ENCODE measurements around the gene INHBE. TPM values are rescaled to one million over a fixed set of nuclear protein-coding genes. Genes with fewer than 3 reads are reported as not detected.
A peak's percentile ranks its signal among the peaks of the same experiment; 100 is the strongest.
"Not testable (repeated sequence)": the region's sequence is repeated elsewhere in the genome, so short reads cannot be mapped to it uniquely, and the experiment has no call there.

INHBE gene
- total RNA-seq, 2 donors from 2014 or later, result not detected

GRCh38 chr12:57483466-57483865 lies 28.4 kb downstream of the INHBE start:
- no peak for ATAC-seq (replicated peaks)
- Mint-ChIP-seq H3K27me3 (no peaks in the 10 kb centered on the region), H3K9me3 (no peaks in the 10 kb centered on the region), H3K27ac (peak overlapping the region; percentile 39), H3K4me1 (peaks cover 34% of the 10 kb centered on the region), H3K4me3 (no peak overlapping the region), H3K36me3 (ENCODE audit: low read depth) (peaks cover 21% of the 10 kb centered on the region)

GRCh38 chr12:57485695-57486094 lies 30.6 kb downstream of the INHBE start:
- Mint-ChIP-seq H3K9me3 (no peaks in the 10 kb centered on the region), H3K4me1 (peaks cover 31% of the 10 kb centered on the region), H3K36me3 (ENCODE audit: low read depth) (peaks cover 32% of the 10 kb centered on the region), H3K27me3 (no peaks in the 10 kb centered on the region), H3K27ac (no peak overlapping the region), H3K4me3 (no peak overlapping the region)
- ATAC-seq (replicated peaks), result no peak

- Mint-ChIP-seq H3K27me3 (no peaks in the 10 kb centered on the region), H3K4me3 (peak overlapping the region; percentile 87), H3K9me3 (no peaks in the 10 kb centered on the region), H3K36me3 (ENCODE audit: low read depth) (peaks cover 46% of the 10 kb centered on the region), H3K4me1 (peaks cover 26% of the 10 kb centered on the region), H3K27ac (peak overlapping the region; percentile 88)
- no peak for ATAC-seq (replicated peaks)
Measured at GRCh38 chr12:57487055-57487596, 32.0 kb downstream of the INHBE start.

- peak; percentile 99 for ATAC-seq (replicated peaks)
- H3K36me3 Mint-ChIP-seq (ENCODE audit: low read depth), result peaks cover 53% of the 10 kb centered on the region
- H3K4me3 Mint-ChIP-seq, result peak within 1 kb of the TSS; percentile 87
- H3K4me1 Mint-ChIP-seq, result peaks cover 26% of the 10 kb centered on the region
- H3K27me3 Mint-ChIP-seq, result no peaks in the 10 kb centered on the region
- H3K27ac Mint-ChIP-seq, result peak within 1 kb of the TSS; percentile 88
- no peaks in the 10 kb centered on the region for H3K9me3 Mint-ChIP-seq
Measured at GRCh38 chr12:57487597-57488401, 32.7 kb downstream of the INHBE start, which contains the start of gene MARS1. Gene MARS1 (plus strand): TSS chr12:57488068. CDS start chr12:57488091, 23 bp downstream.

GRCh38 chr12:57488402-57489156 lies 33.5 kb downstream of the INHBE start:
- no peak for ATAC-seq (replicated peaks)
- peaks cover 57% of the 10 kb centered on the region for H3K36me3 Mint-ChIP-seq (ENCODE audit: low read depth)
- H3K4me3 Mint-ChIP-seq, result peak overlapping the region; percentile 87
- peaks cover 20% of the 10 kb centered on the region for H3K4me1 Mint-ChIP-seq
- H3K27ac Mint-ChIP-seq, result peak overlapping the region; percentile 88
- H3K9me3 Mint-ChIP-seq, result no peaks in the 10 kb centered on the region
- no peaks in the 10 kb centered on the region for H3K27me3 Mint-ChIP-seq

GRCh38 chr12:57489157-57489641 lies 34.1 kb downstream of the INHBE start:
- Mint-ChIP-seq H3K4me3 (peak overlapping the region; percentile 87), H3K4me1 (peaks cover 20% of the 10 kb centered on the region), H3K27ac (peak overlapping the region; percentile 88), H3K27me3 (no peaks in the 10 kb centered on the region), H3K36me3 (ENCODE audit: low read depth) (peaks cover 62% of the 10 kb centered on the region), H3K9me3 (no peaks in the 10 kb centered on the region)
- no peak for ATAC-seq (replicated peaks)

GRCh38 chr12:57490126-57490525 lies 35.0 kb downstream of the INHBE start:
- no peak for ATAC-seq (replicated peaks)
- Mint-ChIP-seq H3K36me3 (ENCODE audit: low read depth) (peaks cover 71% of the 10 kb centered on the region), H3K27me3 (no peaks in the 10 kb centered on the region), H3K27ac (no peak overlapping the region), H3K4me3 (no peak overlapping the region), H3K9me3 (no peaks in the 10 kb centered on the region), H3K4me1 (peaks cover 20% of the 10 kb centered on the region)

- Mint-ChIP-seq H3K4me3 (no peak overlapping the region), H3K9me3 (no peaks in the 10 kb centered on the region), H3K27ac (no peak overlapping the region), H3K4me1 (peaks cover 20% of the 10 kb centered on the region), H3K27me3 (no peaks in the 10 kb centered on the region), H3K36me3 (ENCODE audit: low read depth) (peaks cover 86% of the 10 kb centered on the region)
- ATAC-seq (replicated peaks), result no peak
Measured at GRCh38 chr12:57491393-57492280, 36.5 kb downstream of the INHBE start.

- not testable (repeated sequence) for ATAC-seq (replicated peaks); H3K27ac Mint-ChIP-seq; H3K27me3 Mint-ChIP-seq; H3K9me3 Mint-ChIP-seq; H3K4me3 Mint-ChIP-seq
- Mint-ChIP-seq H3K36me3 (ENCODE audit: low read depth) (peaks cover 93% of the 10 kb centered on the region), H3K4me1 (peaks cover 10% of the 10 kb centered on the region)
Measured at GRCh38 chr12:57495051-57495701, 40.1 kb downstream of the INHBE start.

- Mint-ChIP-seq H3K4me1 (peaks cover 5% of the 10 kb centered on the region), H3K9me3 (no peaks in the 10 kb centered on the region), H3K36me3 (ENCODE audit: low read depth) (peaks cover 93% of the 10 kb centered on the region), H3K27ac (no peak overlapping the region), H3K27me3 (no peaks in the 10 kb centered on the region), H3K4me3 (no peak overlapping the region)
- ATAC-seq (replicated peaks), result peak; percentile 37
Measured at GRCh38 chr12:57496822-57497221, 41.7 kb downstream of the INHBE start.

- H3K4me3 Mint-ChIP-seq, result no peak overlapping the region
- H3K27me3 Mint-ChIP-seq, result no peaks in the 10 kb centered on the region
- peak overlapping the region; percentile 24 for H3K27ac Mint-ChIP-seq
- H3K36me3 Mint-ChIP-seq (ENCODE audit: low read depth), result peaks cover 93% of the 10 kb centered on the region
- ATAC-seq (replicated peaks), result no peak
- H3K4me1 Mint-ChIP-seq, result peaks cover 5% of the 10 kb centered on the region
- no peaks in the 10 kb centered on the region for H3K9me3 Mint-ChIP-seq
Measured at GRCh38 chr12:57497223-57498131, 42.4 kb downstream of the INHBE start.

GRCh38 chr12:57498132-57498502 lies 43.0 kb downstream of the INHBE start:
- H3K9me3 Mint-ChIP-seq, result no peaks in the 10 kb centered on the region
- ATAC-seq (replicated peaks), result no peak
- peak overlapping the region; percentile 24 for H3K27ac Mint-ChIP-seq
- H3K36me3 Mint-ChIP-seq (ENCODE audit: low read depth), result peaks cover 93% of the 10 kb centered on the region
- H3K27me3 Mint-ChIP-seq, result no peaks in the 10 kb centered on the region
- H3K4me3 Mint-ChIP-seq, result no peak overlapping the region
- H3K4me1 Mint-ChIP-seq, result peaks cover 5% of the 10 kb centered on the region

GRCh38 chr12:57498571-57498970 lies 43.5 kb downstream of the INHBE start:
- Mint-ChIP-seq H3K27ac (peak overlapping the region; percentile 24), H3K9me3 (no peaks in the 10 kb centered on the region), H3K4me1 (peaks cover 5% of the 10 kb centered on the region), H3K36me3 (ENCODE audit: low read depth) (peaks cover 97% of the 10 kb centered on the region), H3K4me3 (no peak overlapping the region), H3K27me3 (no peaks in the 10 kb centered on the region)
- no peak for ATAC-seq (replicated peaks)

Measured in activated T-helper 17 cell treated with anti-CD3 and anti-CD28 coated beads, Interleukin-2, amount 50 U/mL, for 72 hours (primary cell).